GM23338 (cell line): ENCODE data around the gene GUCY1A2.

Experiments
- CREB1 ChIP-seq: fragments of 250-450 bp; sonication (Bioruptor Pico); IDR thresholded peaks from 2 replicates; pipeline ENCODE4 v1.5.0; 2020; ENCODE audit warnings: low read depth, mild to moderate bottlenecking, moderate library complexity
- EZH2 ChIP-seq: fragments of 200-600 bp; sonication (generic); IDR thresholded peaks from one replicate; pipeline ENCODE4 v1.8.0; 2017; ENCODE audit warnings: antibody characterized with exemption, mild to moderate bottlenecking, low read depth; ENCODE audit not compliant: unreplicated experiment
- EZH2phosphoT487 ChIP-seq: fragments of 200-600 bp; sonication (generic); IDR thresholded peaks from one replicate; pipeline ENCODE4 v1.8.1; 2018; ENCODE audit warnings: antibody characterized with exemption; ENCODE audit not compliant: unreplicated experiment
- POLR2AphosphoS5 ChIP-seq: IDR thresholded peaks from 2 replicates; pipeline ENCODE4 v1.6.1; 2016; ENCODE audit warnings: antibody characterized with exemption, low read depth
- ZNF114 ChIP-seq: fragments of 250-450 bp; sonication (Bioruptor Pico); IDR thresholded peaks from 2 replicates; pipeline ENCODE4 v1.5.0; 2020; ENCODE audit warnings: mild to moderate bottlenecking, moderate library complexity
- TF ChIP-seq, protein P1 (sequence below), 2 experiments: fragments of 200-600 bp in 1 of 2; sonication (generic) in 1 of 2; conservative IDR thresholded peaks; 2 replicates each; pipeline versions ENCODE4 v1.5.1 to v1.6.1; 2016 to 2017; ENCODE audit warnings: antibody characterized with exemption in 2 of 2, low read depth in 2 of 2, mild to moderate bottlenecking in 2 of 2, moderate library complexity in 1 of 2
- TF ChIP-seq, protein P2 (sequence below): IDR thresholded peaks from one replicate; pipeline ENCODE4 v1.6.1; 2018; ENCODE audit warnings: antibody characterized with exemption; ENCODE audit not compliant: unreplicated experiment

DNA sequence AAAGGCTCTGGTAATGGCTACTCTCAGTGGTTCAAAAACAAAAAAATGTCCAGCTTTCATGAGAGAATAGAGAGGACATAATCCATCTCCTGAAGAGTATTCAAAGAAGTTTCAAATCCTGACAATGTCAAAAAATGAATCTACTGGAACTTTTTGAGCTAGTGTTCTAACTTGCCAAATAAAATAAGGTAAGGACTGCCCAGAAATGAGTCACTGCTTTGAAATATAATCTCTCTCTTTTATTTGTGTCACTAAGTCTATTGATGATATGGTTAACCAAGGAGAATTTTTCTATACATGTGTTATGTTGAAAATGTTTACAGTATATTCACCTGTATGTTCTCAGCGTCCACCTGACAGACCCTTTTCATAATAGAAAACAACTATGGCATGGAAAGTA lies 3.4 kb downstream of the GUCY1A2 start:
- TF ChIP-seq, protein P1, sequence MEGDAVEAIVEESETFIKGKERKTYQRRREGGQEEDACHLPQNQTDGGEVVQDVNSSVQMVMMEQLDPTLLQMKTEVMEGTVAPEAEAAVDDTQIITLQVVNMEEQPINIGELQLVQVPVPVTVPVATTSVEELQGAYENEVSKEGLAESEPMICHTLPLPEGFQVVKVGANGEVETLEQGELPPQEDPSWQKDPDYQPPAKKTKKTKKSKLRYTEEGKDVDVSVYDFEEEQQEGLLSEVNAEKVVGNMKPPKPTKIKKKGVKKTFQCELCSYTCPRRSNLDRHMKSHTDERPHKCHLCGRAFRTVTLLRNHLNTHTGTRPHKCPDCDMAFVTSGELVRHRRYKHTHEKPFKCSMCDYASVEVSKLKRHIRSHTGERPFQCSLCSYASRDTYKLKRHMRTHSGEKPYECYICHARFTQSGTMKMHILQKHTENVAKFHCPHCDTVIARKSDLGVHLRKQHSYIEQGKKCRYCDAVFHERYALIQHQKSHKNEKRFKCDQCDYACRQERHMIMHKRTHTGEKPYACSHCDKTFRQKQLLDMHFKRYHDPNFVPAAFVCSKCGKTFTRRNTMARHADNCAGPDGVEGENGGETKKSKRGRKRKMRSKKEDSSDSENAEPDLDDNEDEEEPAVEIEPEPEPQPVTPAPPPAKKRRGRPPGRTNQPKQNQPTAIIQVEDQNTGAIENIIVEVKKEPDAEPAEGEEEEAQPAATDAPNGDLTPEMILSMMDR (conservative IDR thresholded peaks at IDR 0.05; ENCODE audit: low read depth in 2 of 2), result no peak
- no peak for TF ChIP-seq EZH2
- TF ChIP-seq EZH2phosphoT487, result no peak
- no peak for TF ChIP-seq POLR2AphosphoS5
- TF ChIP-seq CREB1 (CRISPR knock-in tag), result no peak
- TF ChIP-seq ZNF114, result no peak
- TF ChIP-seq, protein P2, sequence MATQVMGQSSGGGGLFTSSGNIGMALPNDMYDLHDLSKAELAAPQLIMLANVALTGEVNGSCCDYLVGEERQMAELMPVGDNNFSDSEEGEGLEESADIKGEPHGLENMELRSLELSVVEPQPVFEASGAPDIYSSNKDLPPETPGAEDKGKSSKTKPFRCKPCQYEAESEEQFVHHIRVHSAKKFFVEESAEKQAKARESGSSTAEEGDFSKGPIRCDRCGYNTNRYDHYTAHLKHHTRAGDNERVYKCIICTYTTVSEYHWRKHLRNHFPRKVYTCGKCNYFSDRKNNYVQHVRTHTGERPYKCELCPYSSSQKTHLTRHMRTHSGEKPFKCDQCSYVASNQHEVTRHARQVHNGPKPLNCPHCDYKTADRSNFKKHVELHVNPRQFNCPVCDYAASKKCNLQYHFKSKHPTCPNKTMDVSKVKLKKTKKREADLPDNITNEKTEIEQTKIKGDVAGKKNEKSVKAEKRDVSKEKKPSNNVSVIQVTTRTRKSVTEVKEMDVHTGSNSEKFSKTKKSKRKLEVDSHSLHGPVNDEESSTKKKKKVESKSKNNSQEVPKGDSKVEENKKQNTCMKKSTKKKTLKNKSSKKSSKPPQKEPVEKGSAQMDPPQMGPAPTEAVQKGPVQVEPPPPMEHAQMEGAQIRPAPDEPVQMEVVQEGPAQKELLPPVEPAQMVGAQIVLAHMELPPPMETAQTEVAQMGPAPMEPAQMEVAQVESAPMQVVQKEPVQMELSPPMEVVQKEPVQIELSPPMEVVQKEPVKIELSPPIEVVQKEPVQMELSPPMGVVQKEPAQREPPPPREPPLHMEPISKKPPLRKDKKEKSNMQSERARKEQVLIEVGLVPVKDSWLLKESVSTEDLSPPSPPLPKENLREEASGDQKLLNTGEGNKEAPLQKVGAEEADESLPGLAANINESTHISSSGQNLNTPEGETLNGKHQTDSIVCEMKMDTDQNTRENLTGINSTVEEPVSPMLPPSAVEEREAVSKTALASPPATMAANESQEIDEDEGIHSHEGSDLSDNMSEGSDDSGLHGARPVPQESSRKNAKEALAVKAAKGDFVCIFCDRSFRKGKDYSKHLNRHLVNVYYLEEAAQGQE, result no peak
